ENCODE measurements around the gene KLK2.

The KLK2 gene

GRCh38 chr19:50873056-50873455, at the start of gene KLK2:
TSS of gene KLK2 (plus strand) at chr19:50873439. CDS start at chr19:50873474, 35 bp downstream.
- no peak for DNase-seq

GRCh38 chr19:50826492-50827240, 46.6 kb upstream of the KLK2 start:
- no peak for DNase-seq

GRCh38 chr19:50827476-50827875, 45.8 kb upstream of the KLK2 start:
- no peak for DNase-seq

GRCh38 chr19:50829801-50830200, 43.4 kb upstream of the KLK2 start:
- DNase-seq: no peak

GRCh38 chr19:50830266-50831025, 42.8 kb upstream of the KLK2 start:
- DNase-seq: no peak

- no peak for DNase-seq
These were observed 42.2 kb upstream of the KLK2 start for GRCh38 chr19:50831026-50831396.

GRCh38 chr19:50832666-50833065, 40.6 kb upstream of the KLK2 start:
- no peak for DNase-seq

GRCh38 chr19:50833117-50833801, 40.0 kb upstream of the KLK2 start, which contains the start of gene KLK15:
TSS of gene KLK15 (minus strand) at chr19:50833574. CDS start at chr19:50831492, 2,082 bp downstream.
- no peak for DNase-seq

- no peak for DNase-seq
These were observed 39.5 kb upstream of the KLK2 start for GRCh38 chr19:50833802-50834167.

- no peak for DNase-seq
These were observed 38.0 kb upstream of the KLK2 start for GRCh38 chr19:50835103-50835784.

- peak; percentile 72 for DNase-seq
These were observed 37.3 kb upstream of the KLK2 start for GRCh38 chr19:50835785-50836542.

GRCh38 chr19:50836543-50837195, 36.6 kb upstream of the KLK2 start:
- no peak for DNase-seq

GRCh38 chr19:50837300-50837699, 35.9 kb upstream of the KLK2 start:
- no peak for DNase-seq

GRCh38 chr19:50838239-50838638, 35.0 kb upstream of the KLK2 start:
- no peak for DNase-seq

- DNase-seq: no peak
These were observed 33.3 kb upstream of the KLK2 start for GRCh38 chr19:50839712-50840655.

GRCh38 chr19:50842130-50842529, 31.1 kb upstream of the KLK2 start:
- no peak for DNase-seq

GRCh38 chr19:50843205-50843604, 30.0 kb upstream of the KLK2 start:
- DNase-seq: no peak

GRCh38 chr19:50843701-50844221, 29.5 kb upstream of the KLK2 start:
- DNase-seq: no peak

- DNase-seq: no peak
These were observed 28.8 kb upstream of the KLK2 start for GRCh38 chr19:50844296-50844935.

- no peak for DNase-seq
These were observed 22.5 kb upstream of the KLK2 start for GRCh38 chr19:50850738-50851137.

Data from CD4-positive, alpha-beta T cell treated with Interleukin-17A for 4 hours (primary cell).